NOMO-1 treated with DMSO at 0.1 percent for 48 hours (cell line): ENCODE data around the gene CDCA7.
"Not testable (repeated sequence)": the region's sequence is repeated elsewhere in the genome, so short reads cannot be mapped to it uniquely, and the experiment has no call there.

Experiments
- DNase-seq: peaks from one replicate; lab custom pipeline; 2025; ENCODE audit not compliant: unreplicated experiment; lab: John Stamatoyannopoulos, UW

Gene CDCA7

GRCh38 chr2:173401716-173402326 is 47.1 kb downstream of the CDCA7 start:
- no peak for DNase-seq

GRCh38 chr2:173402405-173402974 is 47.8 kb downstream of the CDCA7 start:
- peak; percentile 85 for DNase-seq

GRCh38 chr2:173404841-173405750 is 50.4 kb downstream of the CDCA7 start:
- no peak for DNase-seq

DNA sequence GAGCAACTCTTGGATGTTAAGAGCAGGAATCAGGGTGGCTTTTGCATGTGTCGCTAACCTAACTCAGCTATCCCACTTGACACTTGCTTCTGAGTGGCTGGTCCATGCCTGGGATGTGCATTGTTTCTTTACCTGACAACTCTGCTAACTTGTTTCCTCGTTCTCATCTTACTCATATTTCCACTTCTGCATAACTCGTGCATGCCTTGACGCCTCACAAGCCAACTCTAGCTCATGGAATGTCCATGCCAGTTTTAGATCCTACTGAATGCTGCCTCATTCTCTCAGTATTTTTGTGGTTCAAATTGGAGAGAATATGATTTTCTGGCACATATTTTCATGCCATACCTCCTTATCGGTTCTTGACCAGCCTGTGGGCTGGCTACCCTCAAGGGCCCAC is 52.5 kb downstream of the CDCA7 start:
- no peak for DNase-seq

- no peak for DNase-seq
Observed at GRCh38 chr2:173407646-173408045, 53.0 kb downstream of the CDCA7 start.

- DNase-seq, result no peak
Observed at GRCh38 chr2:173410579-173410978, 55.9 kb downstream of the CDCA7 start.

- DNase-seq, result no peak
Observed at GRCh38 chr2:173412628-173413027, 58.0 kb downstream of the CDCA7 start.

- no peak for DNase-seq
Observed at GRCh38 chr2:173414823-173415322, 60.2 kb downstream of the CDCA7 start.

GRCh38 chr2:173415431-173416381 is 61.0 kb downstream of the CDCA7 start:
- DNase-seq, result no peak

GRCh38 chr2:173416415-173417152 is 61.9 kb downstream of the CDCA7 start:
- not testable (repeated sequence) for DNase-seq

DNA sequence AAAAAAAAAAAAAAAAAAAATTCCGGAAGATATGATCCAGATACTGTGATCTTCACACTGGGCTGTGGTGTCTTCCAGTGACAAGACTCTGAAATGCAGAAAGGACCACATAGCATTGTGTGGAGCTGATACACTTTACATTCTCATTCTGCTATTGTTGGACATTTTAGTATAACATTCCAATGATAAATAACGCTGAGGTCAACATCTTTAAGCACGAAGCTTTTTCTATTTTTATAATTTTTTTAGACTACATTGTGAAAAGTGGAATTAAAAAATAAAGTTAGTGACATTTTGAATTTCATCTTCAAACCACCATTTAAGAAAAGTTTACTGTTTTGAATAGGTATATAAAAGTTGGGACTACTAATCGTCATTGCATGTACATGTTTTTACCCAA is 62.7 kb downstream of the CDCA7 start:
- no peak for DNase-seq

DNA sequence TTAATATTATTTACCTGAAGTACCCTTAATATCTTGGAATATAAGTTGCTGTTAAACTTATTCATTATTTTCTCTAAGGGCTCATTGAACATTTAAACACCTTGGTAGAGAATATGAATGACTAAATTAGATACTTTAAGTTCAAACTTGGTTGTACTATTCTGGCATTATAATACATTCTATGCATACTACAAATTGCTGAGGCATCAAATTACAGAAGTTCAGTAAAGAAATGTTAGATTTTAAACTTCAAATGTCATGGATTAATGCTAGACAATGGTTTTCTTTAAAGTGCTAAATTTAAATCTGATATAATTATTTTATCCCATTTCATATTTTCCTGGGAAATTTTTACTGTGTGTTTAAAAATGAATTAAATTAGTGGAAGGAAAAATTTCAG is 63.1 kb downstream of the CDCA7 start:
- no peak for DNase-seq
